ENCODE measurements around the gene GINS3. TPM values are rescaled to one million over a fixed set of nuclear protein-coding genes. Genes with fewer than 3 reads are reported as not detected.

GINS3 gene
- total and polyA plus RNA-seq, 2 experiments from 2014 or later = 8.8 to 17.8 TPM

DNA sequence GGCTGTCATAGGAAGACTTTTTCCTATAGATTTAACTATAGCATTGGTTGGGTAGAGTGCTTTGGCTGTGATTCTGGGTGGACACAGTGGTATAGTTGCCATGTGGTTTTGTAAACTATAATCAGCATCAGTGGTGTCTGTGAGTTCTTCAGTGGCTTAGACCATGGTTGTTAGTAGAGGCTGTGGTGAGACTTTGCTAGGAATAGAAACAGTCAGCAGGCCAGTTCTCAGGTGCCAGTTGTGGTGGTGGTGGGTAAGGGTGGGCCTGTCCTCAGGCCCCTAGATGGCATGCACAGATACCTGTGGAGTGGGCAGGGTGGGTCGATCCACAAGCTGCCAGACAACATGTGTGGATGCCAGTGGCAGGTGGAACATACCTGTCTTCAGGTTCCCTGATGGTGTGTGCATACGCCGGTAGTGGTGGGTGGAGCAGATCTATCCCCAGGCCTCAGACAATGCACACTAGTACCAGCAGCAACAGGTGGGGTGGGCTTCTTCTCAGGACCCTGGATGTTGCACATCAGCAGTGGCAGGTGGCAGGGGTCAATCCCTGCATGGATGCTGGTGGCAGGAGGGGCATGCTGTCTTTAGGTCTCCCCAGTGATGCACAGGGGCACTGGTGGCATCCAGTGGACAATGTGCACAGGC is 28.4 kb upstream of the GINS3 start (continued):
- TF ChIP-seq, protein P1, sequence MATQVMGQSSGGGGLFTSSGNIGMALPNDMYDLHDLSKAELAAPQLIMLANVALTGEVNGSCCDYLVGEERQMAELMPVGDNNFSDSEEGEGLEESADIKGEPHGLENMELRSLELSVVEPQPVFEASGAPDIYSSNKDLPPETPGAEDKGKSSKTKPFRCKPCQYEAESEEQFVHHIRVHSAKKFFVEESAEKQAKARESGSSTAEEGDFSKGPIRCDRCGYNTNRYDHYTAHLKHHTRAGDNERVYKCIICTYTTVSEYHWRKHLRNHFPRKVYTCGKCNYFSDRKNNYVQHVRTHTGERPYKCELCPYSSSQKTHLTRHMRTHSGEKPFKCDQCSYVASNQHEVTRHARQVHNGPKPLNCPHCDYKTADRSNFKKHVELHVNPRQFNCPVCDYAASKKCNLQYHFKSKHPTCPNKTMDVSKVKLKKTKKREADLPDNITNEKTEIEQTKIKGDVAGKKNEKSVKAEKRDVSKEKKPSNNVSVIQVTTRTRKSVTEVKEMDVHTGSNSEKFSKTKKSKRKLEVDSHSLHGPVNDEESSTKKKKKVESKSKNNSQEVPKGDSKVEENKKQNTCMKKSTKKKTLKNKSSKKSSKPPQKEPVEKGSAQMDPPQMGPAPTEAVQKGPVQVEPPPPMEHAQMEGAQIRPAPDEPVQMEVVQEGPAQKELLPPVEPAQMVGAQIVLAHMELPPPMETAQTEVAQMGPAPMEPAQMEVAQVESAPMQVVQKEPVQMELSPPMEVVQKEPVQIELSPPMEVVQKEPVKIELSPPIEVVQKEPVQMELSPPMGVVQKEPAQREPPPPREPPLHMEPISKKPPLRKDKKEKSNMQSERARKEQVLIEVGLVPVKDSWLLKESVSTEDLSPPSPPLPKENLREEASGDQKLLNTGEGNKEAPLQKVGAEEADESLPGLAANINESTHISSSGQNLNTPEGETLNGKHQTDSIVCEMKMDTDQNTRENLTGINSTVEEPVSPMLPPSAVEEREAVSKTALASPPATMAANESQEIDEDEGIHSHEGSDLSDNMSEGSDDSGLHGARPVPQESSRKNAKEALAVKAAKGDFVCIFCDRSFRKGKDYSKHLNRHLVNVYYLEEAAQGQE (IDR thresholded peaks at IDR 0.05; ENCODE audit: unreplicated experiment) = no peak
- no peak for TF ChIP-seq ETS1 (IDR thresholded peaks at IDR 0.05)
- TF ChIP-seq CREB1 (CRISPR knock-in tag; IDR thresholded peaks at IDR 0.05; ENCODE audit: low read depth) = no peak
- no peak for TF ChIP-seq EZH2 (IDR thresholded peaks at IDR 0.05; ENCODE audit: low read depth, unreplicated experiment)

- H3K4me2 ChIP-seq = no peak overlapping the region
- H3K4me3 Mint-ChIP-seq = no peak overlapping the region
- ATAC-seq = no peak
- no peak for TF ChIP-seq ETS1 (IDR thresholded peaks at IDR 0.05)
- no peak for TF ChIP-seq POLR2AphosphoS5 (IDR thresholded peaks at IDR 0.05; ENCODE audit: low read depth)
- TF ChIP-seq STAT1 (IDR thresholded peaks at IDR 0.05; ENCODE audit: unreplicated experiment) = no peak
- TF ChIP-seq, protein P2, sequence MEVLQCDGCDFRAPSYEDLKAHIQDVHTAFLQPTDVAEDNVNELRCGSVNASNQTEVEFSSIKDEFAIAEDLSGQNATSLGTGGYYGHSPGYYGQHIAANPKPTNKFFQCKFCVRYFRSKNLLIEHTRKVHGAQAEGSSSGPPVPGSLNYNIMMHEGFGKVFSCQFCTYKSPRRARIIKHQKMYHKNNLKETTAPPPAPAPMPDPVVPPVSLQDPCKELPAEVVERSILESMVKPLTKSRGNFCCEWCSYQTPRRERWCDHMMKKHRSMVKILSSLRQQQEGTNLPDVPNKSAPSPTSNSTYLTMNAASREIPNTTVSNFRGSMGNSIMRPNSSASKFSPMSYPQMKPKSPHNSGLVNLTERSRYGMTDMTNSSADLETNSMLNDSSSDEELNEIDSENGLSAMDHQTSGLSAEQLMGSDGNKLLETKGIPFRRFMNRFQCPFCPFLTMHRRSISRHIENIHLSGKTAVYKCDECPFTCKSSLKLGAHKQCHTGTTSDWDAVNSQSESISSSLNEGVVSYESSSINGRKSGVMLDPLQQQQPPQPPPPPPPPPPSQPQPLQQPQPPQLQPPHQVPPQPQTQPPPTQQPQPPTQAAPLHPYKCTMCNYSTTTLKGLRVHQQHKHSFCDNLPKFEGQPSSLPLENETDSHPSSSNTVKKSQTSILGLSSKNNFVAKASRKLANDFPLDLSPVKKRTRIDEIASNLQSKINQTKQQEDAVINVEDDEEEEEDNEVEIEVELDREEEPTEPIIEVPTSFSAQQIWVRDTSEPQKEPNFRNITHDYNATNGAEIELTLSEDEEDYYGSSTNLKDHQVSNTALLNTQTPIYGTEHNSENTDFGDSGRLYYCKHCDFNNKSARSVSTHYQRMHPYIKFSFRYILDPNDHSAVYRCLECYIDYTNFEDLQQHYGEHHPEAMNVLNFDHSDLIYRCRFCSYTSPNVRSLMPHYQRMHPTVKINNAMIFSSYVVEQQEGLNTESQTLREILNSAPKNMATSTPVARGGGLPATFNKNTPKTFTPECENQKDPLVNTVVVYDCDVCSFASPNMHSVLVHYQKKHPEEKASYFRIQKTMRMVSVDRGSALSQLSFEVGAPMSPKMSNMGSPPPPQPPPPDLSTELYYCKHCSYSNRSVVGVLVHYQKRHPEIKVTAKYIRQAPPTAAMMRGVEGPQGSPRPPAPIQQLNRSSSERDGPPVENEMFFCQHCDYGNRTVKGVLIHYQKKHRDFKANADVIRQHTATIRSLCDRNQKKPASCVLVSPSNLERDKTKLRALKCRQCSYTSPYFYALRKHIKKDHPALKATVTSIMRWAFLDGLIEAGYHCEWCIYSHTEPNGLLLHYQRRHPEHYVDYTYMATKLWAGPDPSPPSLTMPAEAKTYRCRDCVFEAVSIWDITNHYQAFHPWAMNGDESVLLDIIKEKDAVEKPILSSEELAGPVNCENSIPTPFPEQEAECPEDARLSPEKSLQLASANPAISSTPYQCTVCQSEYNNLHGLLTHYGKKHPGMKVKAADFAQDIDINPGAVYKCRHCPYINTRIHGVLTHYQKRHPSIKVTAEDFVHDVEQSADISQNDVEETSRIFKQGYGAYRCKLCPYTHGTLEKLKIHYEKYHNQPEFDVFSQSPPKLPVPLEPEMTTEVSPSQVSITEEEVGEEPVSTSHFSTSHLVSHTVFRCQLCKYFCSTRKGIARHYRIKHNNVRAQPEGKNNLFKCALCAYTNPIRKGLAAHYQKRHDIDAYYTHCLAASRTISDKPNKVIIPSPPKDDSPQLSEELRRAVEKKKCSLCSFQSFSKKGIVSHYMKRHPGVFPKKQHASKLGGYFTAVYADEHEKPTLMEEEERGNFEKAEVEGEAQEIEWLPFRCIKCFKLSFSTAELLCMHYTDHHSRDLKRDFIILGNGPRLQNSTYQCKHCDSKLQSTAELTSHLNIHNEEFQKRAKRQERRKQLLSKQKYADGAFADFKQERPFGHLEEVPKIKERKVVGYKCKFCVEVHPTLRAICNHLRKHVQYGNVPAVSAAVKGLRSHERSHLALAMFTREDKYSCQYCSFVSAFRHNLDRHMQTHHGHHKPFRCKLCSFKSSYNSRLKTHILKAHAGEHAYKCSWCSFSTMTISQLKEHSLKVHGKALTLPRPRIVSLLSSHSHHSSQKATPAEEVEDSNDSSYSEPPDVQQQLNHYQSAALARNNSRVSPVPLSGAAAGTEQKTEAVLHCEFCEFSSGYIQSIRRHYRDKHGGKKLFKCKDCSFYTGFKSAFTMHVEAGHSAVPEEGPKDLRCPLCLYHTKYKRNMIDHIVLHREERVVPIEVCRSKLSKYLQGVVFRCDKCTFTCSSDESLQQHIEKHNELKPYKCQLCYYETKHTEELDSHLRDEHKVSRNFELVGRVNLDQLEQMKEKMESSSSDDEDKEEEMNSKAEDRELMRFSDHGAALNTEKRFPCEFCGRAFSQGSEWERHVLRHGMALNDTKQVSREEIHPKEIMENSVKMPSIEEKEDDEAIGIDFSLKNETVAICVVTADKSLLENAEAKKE (CRISPR knock-in tag; IDR thresholded peaks at IDR 0.05) = no peak
- no peak for TF ChIP-seq EZH2 (IDR thresholded peaks at IDR 0.05; ENCODE audit: low read depth, unreplicated experiment)
- TF ChIP-seq, protein P3, sequence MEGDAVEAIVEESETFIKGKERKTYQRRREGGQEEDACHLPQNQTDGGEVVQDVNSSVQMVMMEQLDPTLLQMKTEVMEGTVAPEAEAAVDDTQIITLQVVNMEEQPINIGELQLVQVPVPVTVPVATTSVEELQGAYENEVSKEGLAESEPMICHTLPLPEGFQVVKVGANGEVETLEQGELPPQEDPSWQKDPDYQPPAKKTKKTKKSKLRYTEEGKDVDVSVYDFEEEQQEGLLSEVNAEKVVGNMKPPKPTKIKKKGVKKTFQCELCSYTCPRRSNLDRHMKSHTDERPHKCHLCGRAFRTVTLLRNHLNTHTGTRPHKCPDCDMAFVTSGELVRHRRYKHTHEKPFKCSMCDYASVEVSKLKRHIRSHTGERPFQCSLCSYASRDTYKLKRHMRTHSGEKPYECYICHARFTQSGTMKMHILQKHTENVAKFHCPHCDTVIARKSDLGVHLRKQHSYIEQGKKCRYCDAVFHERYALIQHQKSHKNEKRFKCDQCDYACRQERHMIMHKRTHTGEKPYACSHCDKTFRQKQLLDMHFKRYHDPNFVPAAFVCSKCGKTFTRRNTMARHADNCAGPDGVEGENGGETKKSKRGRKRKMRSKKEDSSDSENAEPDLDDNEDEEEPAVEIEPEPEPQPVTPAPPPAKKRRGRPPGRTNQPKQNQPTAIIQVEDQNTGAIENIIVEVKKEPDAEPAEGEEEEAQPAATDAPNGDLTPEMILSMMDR (conservative IDR thresholded peaks at IDR 0.05; ENCODE audit: low read depth in 2 of 2) = no peak
- TF ChIP-seq CREB1 (CRISPR knock-in tag; IDR thresholded peaks at IDR 0.05; ENCODE audit: low read depth) = no peak
Observed at GRCh38 chr16:58365623-58366022, 26.6 kb upstream of the GINS3 start.

More at GRCh38 chr16:58365623-58366022, 26.6 kb upstream of the GINS3 start:
- Histone ChIP-seq H3K27me3 (ENCODE audit: insufficient read depth) (no peaks in the 10 kb centered on the region), H3K36me3 (ENCODE audit: insufficient read depth) (no peaks in the 10 kb centered on the region), H3K4me3 (no peak overlapping the region), H3F3A (replicated peaks; ENCODE audit: low read depth) (no peaks in the 10 kb centered on the region), H2AFZ (no peak overlapping the region), H3K27ac (ENCODE audit: low read depth) (no peak overlapping the region), H3K79me2 (replicated peaks; ENCODE audit: insufficient read depth) (no peaks in the 10 kb centered on the region), H3K4me1 (ENCODE audit: insufficient read depth) (no peaks in the 10 kb centered on the region), H4K20me1 (replicated peaks; ENCODE audit: insufficient read depth) (no peaks in the 10 kb centered on the region), H3K9me2 (ENCODE audit: insufficient read depth) (no peaks in the 10 kb centered on the region)
- H3K4me1 Mint-ChIP-seq = no peaks in the 10 kb centered on the region
- no peaks in the 10 kb centered on the region for H3K36me3 Mint-ChIP-seq (ENCODE audit: low read depth)
- no peak overlapping the region for H3K27ac Mint-ChIP-seq
- no peak for DNase-seq (ENCODE audit: low spot score)
- H3K9me3 Mint-ChIP-seq = peaks cover 5% of the 10 kb centered on the region; the same call in 2 of the 3 replicates
- peaks cover 8% of the 10 kb centered on the region for H3K27me3 Mint-ChIP-seq (ENCODE audit: insufficient read depth, low read depth, poor library complexity)

Measured in GM23338 (cell line).